ENCODE results near the gene HS6ST1. TPM values are rescaled to one million over a fixed set of nuclear protein-coding genes. Genes with fewer than 3 reads are reported as not detected.

The HS6ST1 gene
- polyA plus RNA-seq, 3 donors: 75.8 to 92.6 (median 78.8) TPM

DNA sequence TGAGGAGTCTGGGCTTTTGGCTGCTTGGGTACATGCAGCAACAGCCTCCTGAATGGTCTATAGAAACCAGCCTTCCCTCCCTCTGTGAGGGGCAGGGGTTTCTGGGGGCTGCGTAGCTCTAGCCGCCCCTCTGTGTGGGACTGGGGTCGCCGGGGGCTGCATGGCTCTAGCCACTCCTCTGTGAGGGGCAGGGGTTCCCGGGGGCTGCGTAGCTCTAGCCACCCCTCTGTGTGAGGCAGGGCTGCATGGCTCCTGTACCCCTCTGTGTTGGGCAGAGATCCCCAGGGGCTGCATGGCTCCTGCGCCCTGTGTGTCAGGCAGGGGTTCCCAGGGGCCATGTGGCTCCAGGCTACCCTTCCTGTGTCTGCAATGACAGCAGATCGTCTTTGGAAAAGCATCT, 17.6 kb downstream of the HS6ST1 start:
- no peak for DNase-seq (ENCODE audit: low read depth in 3 of 3, low spot score in 2 of 3)

DNA sequence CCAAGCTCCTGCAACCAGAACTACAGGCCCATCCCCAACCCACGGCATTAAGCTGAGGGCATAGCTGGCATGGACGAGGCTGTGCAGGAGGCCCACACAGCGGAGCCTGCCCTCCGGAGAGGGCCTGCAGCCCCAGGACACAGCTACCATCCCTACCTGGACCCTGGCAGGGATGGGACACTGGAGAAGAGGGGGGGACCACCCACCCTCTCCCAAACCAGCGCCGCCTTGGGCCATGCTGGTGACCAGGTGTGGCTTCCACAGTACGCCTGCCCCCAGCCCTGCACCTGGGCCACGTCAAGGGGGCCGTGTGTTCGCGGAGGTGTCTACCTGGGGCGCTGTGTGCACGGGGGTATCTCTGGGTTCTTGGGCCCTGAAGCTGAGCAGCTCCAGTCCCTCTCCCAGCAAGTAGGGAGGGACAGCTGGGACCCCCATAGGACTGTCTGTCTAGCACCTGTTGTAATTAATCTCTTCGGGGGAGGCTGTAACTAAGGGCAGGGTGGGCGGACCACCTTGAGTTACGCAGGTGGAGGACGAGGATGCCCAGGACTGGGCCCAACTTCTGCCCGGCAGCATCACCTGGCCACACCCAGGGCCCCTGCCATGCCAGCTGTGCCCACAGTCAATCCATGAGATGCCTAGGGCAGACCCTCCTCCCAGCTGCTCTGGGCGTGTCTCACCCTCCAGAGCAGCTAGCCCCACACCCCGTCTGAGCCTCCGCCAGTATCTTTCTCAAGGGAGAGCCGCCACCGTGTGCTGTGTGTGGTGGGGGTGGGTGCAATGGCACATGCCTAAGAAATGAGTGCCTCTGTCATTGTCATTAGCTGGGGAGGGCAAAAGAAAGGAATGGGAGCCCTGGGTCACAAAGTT, 18.3 kb downstream of the HS6ST1 start:
- DNase-seq (ENCODE audit: low read depth in 3 of 3, low spot score in 2 of 3): no peak

GRCh38 chr2:128299628-128300027, 19.0 kb downstream of the HS6ST1 start:
- DNase-seq (ENCODE audit: low read depth in 3 of 3, low spot score in 2 of 3): no peak

DNA sequence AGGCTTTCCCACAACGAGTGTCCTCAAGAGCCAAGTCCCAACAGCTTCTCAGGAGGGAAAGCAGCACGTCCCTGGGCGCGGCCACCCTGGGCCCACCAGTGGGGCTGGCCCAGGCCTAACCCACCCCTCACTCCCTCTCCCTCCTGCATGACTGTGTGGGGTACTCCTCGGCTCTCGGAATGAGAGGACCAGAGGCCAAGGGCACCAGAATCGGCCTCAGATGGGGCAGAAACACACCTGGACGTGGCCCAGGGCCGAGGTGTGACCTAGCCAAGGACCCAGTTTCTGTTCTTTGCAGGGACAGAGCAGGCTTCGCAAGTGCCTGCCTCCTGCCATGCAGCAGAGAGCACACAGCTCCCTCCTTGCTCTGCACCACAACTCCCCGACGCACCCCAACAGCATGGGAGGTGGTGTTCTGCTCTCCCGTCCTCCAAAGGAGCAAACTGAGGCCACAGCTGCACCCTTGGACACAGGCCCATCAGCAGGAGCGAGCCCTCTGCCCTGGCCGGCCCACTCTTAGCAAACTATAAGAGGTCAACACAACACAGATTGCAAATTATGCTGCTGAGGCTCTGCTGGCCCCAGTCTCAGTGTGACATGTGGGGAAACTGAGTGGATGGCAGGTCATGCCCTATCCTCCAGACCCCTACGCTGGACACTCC, 19.7 kb downstream of the HS6ST1 start:
- DNase-seq (ENCODE audit: low read depth in 3 of 3, low spot score in 2 of 3): no peak

DNA sequence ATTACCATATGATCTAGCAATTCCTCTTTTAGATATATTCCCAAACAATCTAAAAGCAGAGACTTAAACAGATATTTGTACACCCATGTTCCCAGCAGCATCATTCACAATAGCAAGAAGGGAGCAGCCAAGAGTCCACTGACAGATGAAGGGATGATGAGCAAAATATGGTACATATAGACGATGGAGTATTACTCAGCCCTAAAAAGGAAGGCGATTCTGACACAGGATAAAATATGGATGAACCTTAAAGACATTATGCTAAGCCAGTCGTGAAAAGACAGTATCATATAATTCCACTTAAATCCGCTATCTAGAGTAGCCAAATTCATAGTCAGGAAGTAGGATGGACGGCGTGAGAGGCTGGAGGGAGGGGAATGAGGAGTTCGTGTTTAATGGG, 20.4 kb downstream of the HS6ST1 start:
- DNase-seq (ENCODE audit: low read depth in 3 of 3, low spot score in 2 of 3): no peak

GRCh38 chr2:128293870-128294455, 24.7 kb downstream of the HS6ST1 start:
- no peak for DNase-seq (ENCODE audit: low read depth in 3 of 3, low spot score in 2 of 3)

DNA sequence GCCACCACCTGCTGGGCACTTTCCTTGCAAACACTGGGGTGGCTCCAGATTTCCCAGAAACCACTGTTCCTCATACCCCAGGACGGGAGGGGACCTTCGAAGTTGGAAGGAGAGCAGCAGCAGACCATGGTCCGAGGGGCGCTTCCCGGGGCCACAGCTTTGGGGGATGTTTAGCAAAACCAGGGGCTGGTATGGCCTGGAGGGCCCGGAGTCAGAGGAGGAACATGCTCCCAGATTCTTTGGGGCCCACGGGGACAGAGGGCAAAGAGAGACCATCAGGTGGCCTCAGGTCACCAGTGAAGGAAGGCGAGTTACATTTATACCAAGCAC, 25.3 kb downstream of the HS6ST1 start:
- no peak for DNase-seq (ENCODE audit: low read depth in 3 of 3, low spot score in 2 of 3)

DNA sequence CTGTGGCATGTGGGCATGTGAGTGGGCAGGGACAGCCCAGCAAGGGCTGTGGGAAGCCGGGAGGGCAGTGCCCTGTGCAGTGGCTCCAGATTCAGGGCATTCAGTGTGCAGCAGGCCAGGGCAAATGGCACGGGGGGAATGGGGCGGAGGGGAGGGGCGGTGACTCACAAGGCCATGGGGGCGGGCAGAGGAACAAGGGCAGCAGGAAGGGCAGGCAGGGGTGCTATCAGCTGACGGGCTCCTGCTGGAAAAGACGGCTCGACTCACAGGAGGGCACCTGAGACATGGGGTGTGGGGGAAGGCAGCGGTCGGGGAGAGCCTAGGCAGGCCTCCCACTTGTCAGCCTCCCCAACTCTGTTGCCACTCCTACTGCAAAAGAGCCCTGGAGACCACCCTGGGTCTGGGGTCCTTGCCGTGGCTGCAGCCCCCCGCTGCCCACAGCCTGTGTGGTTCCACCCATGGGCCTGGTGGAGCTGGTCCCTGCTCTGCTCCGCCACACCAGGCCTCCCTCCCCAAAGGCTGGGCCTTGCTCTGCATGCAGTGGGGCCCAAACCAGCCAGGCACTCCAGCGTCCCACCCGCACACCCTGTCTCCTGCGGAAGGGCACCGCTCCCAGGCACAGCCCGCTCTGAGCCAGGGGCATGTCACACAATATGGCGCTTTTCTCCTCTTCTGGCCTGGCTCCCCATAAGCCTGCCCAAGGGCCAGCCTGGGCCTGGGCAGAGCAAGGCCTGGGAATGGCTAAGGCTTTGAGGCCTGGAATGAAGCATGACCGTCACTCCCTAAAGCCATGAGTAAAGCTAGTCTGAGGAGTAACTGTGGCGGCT, 25.9 kb downstream of the HS6ST1 start:
- no peak for DNase-seq (ENCODE audit: low read depth in 3 of 3, low spot score in 2 of 3)

DNA sequence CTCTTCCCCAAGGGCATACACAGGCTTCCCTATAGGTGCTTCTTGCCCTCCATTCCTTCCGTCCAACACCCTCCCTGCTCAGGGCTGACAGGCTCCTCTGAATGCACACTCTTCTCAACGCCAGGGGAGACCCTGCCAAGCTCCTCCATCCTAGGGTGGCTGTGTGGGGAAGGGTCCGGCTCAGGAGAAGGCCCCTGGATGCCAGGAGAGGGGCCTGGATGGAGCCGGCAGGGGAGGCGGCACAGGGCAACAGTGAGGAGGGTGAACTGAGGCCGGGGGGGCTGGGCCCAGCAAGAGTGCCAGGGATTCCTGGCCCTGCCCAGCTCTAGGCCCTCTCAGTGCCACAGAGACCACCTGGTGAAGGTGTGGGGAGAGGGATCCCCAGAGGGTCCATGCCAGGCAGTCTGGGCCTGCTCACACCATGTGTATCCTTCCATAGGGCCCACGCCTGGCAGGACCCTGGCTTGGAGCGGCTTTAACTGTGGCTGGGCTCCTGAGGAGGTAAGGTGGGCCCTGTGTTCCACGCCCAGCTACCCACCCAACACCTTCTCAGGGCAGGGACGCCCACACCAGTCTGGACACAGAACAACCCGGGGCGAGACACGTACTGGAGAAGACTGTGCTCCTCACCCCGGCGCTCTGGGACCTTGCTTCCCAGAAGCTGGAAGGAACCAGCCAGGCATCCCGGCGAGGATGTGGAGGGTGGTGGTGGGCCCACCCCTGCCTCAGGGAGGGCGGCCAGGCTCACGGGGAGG, 26.6 kb downstream of the HS6ST1 start:
- DNase-seq (ENCODE audit: low read depth in 3 of 3, low spot score in 2 of 3): no peak

DNA sequence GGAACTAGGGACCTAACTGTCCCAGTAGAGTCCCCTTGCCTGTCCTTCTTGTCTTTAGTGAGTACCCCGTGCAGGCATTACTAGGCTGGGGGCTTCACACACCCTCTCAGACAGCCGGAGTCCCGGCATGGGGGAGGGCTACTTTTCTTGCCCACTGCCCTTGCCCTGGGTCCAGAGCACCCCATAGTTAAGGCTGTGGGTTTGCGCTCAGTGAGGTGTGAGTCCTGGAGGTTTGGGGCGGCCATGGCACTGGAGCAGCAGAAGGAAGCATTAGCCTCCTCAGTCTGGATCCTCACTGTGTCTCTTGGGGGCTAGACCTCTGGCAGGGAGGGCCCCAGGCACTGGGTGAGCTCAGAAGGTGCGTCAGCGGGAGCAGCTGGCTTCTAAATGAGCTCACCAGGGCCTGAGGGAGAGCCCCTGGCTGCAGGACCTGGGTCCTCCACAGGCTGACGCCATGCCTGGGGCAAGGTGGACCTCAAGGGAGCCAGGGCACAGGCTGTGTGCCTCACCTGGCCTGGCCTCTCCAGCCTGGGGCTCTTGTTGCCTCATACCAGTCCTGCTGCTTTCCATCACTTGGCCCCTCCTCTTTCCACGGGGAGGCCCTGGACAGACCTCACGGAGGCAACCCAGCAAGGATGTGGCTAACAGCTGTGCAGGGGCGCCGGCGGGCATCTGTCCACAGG, 27.4 kb downstream of the HS6ST1 start:
- no peak for DNase-seq (ENCODE audit: low read depth in 3 of 3, low spot score in 2 of 3)

- DNase-seq (ENCODE audit: low read depth in 3 of 3, low spot score in 2 of 3): no peak
These were observed 28.3 kb downstream of the HS6ST1 start for GRCh38 chr2:128290356-128290755.

DNA sequence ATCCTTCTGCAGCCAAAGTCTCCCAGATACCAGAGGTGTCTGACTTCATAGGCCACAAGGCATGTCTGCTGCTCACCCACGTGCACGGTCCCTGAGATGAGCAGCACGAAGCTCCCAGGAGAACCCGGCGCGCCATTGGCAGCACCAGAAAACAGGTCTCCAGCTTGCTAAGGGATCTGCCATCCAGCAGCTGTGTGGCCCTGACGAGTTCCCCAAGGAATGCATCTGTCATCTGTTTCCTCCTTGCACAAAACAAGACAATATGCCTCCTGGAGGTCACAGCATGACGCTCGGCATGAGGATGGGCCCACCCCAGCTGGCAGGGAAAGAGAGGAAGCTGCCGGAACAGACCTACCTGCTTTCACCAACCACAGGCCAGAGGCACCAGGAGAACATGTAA, 29.2 kb downstream of the HS6ST1 start:
- no peak for DNase-seq (ENCODE audit: low read depth in 3 of 3, low spot score in 2 of 3)

GRCh38 chr2:128288781-128289180, 29.9 kb downstream of the HS6ST1 start:
- no peak for DNase-seq (ENCODE audit: low read depth in 3 of 3, low spot score in 2 of 3)

DNA sequence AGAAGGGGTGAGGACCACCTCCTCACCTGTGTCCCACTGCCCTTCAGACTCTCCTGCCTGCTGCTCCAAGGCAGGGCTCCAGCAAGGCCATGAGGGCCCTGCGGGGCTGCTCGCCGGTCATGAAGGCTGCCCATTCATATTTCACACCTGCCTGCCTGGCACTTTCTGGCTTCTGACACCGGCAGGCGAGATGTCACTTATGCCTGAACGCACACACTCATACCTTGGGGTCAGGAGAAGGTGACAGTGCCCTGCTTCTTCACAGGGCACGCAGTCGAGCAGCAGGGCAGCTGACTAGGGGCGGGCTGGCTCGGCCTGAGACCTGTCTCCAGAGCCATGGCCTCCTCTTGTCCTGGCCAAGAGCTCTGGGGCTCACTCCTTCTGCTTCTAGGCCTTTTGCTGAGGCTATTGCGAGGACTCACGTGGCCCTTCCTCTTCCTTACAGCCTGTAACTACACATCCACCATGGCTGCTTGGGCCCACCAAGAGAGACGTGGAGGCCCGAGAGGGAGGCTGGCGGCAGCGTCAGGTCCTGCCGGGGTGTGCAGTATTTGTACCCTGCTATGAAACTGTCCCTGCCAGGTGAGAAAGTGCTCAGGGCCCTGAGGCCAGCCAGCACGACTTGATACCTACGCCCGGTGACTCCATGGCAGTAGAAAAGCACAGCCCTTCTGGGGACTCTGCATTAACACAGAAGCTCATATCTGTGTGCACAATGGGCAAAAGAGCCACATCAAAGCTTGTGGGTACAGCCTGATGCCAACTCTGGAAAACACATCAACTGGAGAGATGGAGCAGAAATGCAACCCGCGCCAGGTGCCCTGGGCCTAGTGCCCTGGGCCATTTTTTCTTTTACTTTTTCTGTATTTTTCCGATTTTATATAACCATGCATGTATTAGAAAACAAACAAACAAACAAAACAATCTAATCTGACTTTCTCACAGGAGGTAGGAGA, 30.6 kb downstream of the HS6ST1 start:
- DNase-seq (ENCODE audit: low read depth in 3 of 3, low spot score in 2 of 3): no peak

GRCh38 chr2:128286905-128287779, 31.5 kb downstream of the HS6ST1 start:
- no peak for DNase-seq (ENCODE audit: low read depth in 3 of 3, low spot score in 2 of 3)

GRCh38 chr2:128286011-128286721, 32.5 kb downstream of the HS6ST1 start:
- no peak for DNase-seq (ENCODE audit: low read depth in 3 of 3, low spot score in 2 of 3)

DNA sequence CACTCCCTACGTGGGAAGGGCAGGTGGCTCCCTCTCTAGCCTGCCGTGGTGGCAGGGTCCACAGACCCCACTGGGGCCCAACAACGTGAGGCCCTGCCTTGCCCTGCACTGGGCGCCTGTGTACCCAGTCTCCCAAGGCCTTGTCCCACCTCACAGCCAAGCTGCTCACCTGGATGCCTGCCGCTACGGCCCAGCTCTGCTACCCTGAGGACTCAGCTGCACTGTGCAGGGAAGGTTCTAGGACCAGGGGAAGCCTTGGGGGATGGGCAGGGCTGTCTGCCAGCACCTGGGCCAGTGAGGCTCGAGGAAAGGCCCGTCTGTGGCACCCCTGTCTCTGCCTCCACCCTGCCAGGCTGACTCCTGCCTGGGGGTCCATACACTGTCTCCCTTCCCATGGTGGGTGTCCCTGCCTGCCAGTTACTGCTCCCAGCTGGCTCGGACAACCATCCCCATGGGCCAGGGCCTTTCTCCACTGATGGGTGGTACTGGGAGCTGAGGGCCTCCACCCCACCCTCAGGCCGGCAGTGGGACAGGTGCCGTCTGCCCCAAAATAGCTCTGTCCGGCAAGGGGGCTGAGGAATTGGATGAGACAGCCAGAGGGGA, 33.2 kb downstream of the HS6ST1 start:
- DNase-seq (ENCODE audit: low read depth in 3 of 3, low spot score in 2 of 3): no peak
